ENCODE results near the gene MPPED2.

Gene MPPED2

DNA sequence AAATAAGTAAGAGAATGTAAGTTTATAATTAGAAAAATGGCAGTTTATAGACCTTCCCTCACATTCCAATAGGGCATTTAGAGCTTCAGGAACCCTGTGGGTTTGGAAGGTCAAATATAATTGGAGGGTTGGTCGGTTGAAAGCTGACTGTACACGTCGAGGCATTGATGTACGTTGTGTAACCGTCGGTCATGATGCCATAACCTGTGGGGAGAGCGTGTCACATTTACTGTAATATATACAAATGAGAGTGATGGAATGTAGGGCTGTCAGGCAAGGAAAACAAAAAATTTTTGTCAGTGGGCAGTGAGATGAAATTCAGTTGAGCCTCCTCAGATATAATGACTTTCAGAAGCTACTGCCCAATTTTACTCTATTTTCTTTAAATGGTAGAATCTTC lies 174.8 kb downstream of the MPPED2 start:
- TF ChIP-seq, protein P1, sequence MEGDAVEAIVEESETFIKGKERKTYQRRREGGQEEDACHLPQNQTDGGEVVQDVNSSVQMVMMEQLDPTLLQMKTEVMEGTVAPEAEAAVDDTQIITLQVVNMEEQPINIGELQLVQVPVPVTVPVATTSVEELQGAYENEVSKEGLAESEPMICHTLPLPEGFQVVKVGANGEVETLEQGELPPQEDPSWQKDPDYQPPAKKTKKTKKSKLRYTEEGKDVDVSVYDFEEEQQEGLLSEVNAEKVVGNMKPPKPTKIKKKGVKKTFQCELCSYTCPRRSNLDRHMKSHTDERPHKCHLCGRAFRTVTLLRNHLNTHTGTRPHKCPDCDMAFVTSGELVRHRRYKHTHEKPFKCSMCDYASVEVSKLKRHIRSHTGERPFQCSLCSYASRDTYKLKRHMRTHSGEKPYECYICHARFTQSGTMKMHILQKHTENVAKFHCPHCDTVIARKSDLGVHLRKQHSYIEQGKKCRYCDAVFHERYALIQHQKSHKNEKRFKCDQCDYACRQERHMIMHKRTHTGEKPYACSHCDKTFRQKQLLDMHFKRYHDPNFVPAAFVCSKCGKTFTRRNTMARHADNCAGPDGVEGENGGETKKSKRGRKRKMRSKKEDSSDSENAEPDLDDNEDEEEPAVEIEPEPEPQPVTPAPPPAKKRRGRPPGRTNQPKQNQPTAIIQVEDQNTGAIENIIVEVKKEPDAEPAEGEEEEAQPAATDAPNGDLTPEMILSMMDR (IDR thresholded peaks at IDR 0.05; ENCODE audit: low read depth, low read length): no peak
- no peak overlapping the region for H3K4me3 ChIP-seq (ENCODE audit: low read depth, low read length)
- no peak for DNase-seq (ENCODE audit: low read depth, low spot score)
- in situ Hi-C loops (cut with HindIII; ENCODE audit: low sequenced_read_pairs): no loop called here

DNA sequence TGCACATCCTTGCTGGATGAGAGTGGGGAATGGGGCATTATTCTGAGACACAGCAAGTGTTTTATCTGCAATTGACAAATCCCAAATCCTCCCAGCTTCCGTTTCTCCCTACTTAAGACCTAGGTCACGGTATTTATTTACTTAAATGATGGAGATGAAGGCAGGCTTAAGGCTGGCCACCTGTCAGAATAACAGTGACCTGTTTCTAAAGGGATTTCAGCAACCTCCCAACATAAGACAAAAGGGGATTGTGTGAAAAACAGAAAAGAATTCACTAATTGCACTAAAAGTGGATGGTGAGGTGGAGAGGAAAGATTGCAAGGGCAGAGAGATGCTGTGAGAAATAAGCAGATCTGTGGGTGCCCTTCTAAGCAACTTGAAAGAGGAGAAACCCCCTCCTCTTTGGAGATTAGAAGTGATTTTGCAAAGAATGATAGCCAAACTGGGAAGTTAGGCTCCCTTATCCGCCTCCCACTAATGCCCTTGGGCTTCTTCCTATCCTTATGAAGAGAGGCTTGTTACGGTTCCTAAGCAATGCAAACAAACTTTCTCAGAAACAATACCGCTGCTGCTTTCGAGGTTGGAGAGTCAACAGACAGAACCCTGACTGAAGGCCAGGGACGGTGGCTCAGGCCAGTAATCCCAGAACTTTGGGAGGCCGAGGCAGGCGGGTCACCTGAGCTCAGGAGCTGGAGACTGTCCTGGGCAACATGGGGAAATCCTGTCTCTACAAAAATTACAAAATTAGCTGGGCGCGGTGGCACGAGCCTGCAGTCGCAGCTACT lies 179.0 kb downstream of the MPPED2 start:
- no peak for DNase-seq (ENCODE audit: low read depth, low spot score)
- in situ Hi-C loops (cut with HindIII; ENCODE audit: low sequenced_read_pairs): no loop called here
- H3K4me3 ChIP-seq (ENCODE audit: low read depth, low read length): no peak overlapping the region
- TF ChIP-seq, protein P1 (IDR thresholded peaks at IDR 0.05; ENCODE audit: low read depth, low read length): no peak

DNA sequence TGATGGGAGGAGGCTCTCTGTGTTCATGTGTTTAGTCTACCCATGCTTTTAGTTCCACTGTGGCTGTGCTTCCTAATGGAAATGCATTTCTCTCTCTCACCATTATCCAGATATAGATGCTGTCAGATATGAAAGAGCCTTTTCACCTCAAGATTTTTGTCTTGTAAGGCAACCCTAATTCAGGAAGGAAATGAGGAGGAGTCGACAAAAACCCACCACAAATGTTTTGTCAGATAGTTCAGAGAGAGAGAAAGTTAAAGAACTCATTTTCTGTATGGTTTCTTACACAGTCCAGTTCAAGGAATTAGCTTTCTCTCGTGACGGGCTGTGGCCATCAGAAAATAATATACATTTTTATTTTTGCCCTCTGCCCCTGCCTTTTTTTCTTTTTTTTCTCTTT lies 180.8 kb downstream of the MPPED2 start:
- in situ Hi-C loops (cut with HindIII; ENCODE audit: low sequenced_read_pairs): no loop called here
- TF ChIP-seq, protein P1 (IDR thresholded peaks at IDR 0.05; ENCODE audit: low read depth, low read length): no peak

DNA sequence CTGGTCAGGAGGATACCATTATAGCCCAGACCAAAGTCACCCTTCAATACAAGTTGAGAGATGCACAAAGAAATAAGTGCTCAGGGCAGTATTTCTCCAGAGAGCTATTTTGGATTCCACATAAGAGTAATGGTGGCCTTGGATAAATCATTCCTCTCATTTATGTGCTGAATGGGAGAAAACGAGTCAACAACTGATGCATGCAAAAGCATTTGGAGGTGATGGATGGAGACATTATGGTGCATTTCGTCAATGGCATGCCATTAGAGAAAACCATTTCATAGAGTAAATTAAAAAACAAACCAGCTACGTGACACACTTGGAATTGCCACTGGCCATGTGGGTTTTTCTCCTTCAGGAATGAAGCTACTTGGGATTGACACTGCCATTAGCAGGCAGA lies 182.0 kb downstream of the MPPED2 start:
- TF ChIP-seq, protein P1 (IDR thresholded peaks at IDR 0.05; ENCODE audit: low read depth, low read length): no peak
- in situ Hi-C loops (cut with HindIII; ENCODE audit: low sequenced_read_pairs): no loop called here
- no peak overlapping the region for H3K4me3 ChIP-seq (ENCODE audit: low read depth, low read length)
- no peak for DNase-seq (ENCODE audit: low read depth, low spot score)

More for the DNA sequence above, 180.8 kb downstream of the MPPED2 start:
- H3K4me3 ChIP-seq (ENCODE audit: low read depth, low read length): no peak overlapping the region
- DNase-seq (ENCODE audit: low read depth, low spot score): no peak

DNA sequence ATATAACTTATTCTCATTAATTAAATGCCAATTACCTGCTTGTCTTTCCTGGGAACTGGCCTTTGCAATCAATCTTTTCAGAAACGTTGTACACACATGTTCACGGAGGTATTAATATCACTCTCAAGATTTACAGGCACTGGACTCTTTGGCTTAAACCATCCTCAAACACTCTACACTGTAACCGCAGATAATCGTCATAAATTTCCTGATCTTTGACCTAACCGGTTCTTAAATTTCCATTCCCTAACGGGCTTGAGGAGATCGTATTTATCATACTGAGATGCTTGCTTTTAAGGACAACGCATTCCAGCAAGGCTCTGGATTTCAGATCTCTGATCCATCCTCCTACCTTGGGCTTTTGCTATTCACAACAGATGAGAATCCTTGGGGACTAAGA lies 190.4 kb downstream of the MPPED2 start:
- no peak overlapping the region for H3K4me3 ChIP-seq (ENCODE audit: low read depth, low read length)
- in situ Hi-C loops (cut with HindIII; ENCODE audit: low sequenced_read_pairs): no loop called here
- TF ChIP-seq, protein P1 (IDR thresholded peaks at IDR 0.05; ENCODE audit: low read depth, low read length): no peak
- no peak for DNase-seq (ENCODE audit: low read depth, low spot score)

DNA sequence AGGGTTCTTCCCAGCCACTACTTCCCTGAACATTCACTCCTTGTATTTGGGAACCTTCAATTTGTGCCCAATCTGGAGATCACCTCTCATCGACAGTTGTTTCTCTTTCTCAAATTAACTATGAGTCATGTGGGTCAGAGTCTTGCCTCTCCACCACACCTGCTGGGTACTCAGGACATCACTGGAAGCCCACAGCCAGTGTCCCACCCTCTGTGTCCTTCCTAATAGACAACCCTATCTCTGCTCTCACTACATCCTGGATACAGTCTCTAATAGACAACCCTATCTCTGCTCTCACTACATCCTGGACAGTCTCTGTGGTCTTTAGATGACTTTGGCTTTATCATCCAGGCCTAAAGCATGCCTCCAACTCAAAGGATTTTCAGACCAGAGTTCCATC lies 193.1 kb downstream of the MPPED2 start:
- DNase-seq (ENCODE audit: low read depth, low spot score): no peak
- in situ Hi-C loops (cut with HindIII; ENCODE audit: low sequenced_read_pairs): no loop called here
- no peak overlapping the region for H3K4me3 ChIP-seq (ENCODE audit: low read depth, low read length)
- TF ChIP-seq, protein P1 (IDR thresholded peaks at IDR 0.05; ENCODE audit: low read depth, low read length): no peak
